Liver (tissue), 9 donors: ENCODE results near the gene EWSR1. TPM values are rescaled to one million over a fixed set of nuclear protein-coding genes. Genes with fewer than 3 reads are reported as not detected.
A peak's percentile ranks its signal among the peaks of the same experiment; 100 is the strongest.

Source experiments
- DNase-seq: peaks from one replicate; pipeline ENCODE4 v3.0.0-alpha.2; 2017; ENCODE audit warnings: low spot score
- H3K27ac ChIP-seq, 2 donors: one replicate each; pipeline ENCODE4 v1.7.0; 2013; ENCODE audit warnings: inconsistent platforms in 2 of 2, low read length in 2 of 2, control low read depth in 1 of 2, low read depth in 1 of 2, mild to moderate bottlenecking in 1 of 2
- H3K27me3 ChIP-seq, 4 donors: one replicate each; pipeline versions ENCODE4 v1.6.1 to v1.7.0; 2013; ENCODE audit warnings: low read length in 3 of 4, inconsistent platforms in 1 of 4, mild to moderate bottlenecking in 1 of 4, moderate library complexity in 1 of 4; ENCODE audit not compliant: control insufficient read depth in 4 of 4, insufficient read depth in 4 of 4
- H3K36me3 ChIP-seq, 4 donors: one replicate each; pipeline versions ENCODE4 v1.6.1 to v1.7.0; 2013; ENCODE audit warnings: low read length in 3 of 4, mild to moderate bottlenecking in 3 of 4, low read depth in 1 of 4, moderate library complexity in 1 of 4; ENCODE audit not compliant: control insufficient read depth in 4 of 4, insufficient read depth in 3 of 4
- H3K4me1 ChIP-seq, 4 donors: one replicate each; pipeline versions ENCODE4 v1.6.1 to v1.7.0; 2013; ENCODE audit warnings: low read length in 3 of 4, mild to moderate bottlenecking in 3 of 4, moderate library complexity in 1 of 4; ENCODE audit not compliant: control insufficient read depth in 4 of 4, insufficient read depth in 4 of 4
- H3K4me3 ChIP-seq, 3 donors: one replicate each; pipeline versions ENCODE4 v1.6.1 to v1.7.0; 2013; ENCODE audit warnings: low read length in 3 of 3, control low read depth in 1 of 3, low read depth in 1 of 3, mild to moderate bottlenecking in 1 of 3
- H3K9ac ChIP-seq, 2 donors: one replicate each; pipeline ENCODE4 v1.7.0; 2013; ENCODE audit warnings: low read length in 2 of 2, mild to moderate bottlenecking in 2 of 2, moderate library complexity in 2 of 2, control low read depth in 1 of 2, low read depth in 1 of 2
- H3K9me3 ChIP-seq, 4 donors: one replicate each; pipeline versions ENCODE4 v1.6.1 to v1.7.0; 2013; ENCODE audit warnings: low read length in 3 of 4; ENCODE audit not compliant: control insufficient read depth in 4 of 4
- ATF3 ChIP-seq: IDR thresholded peaks from 2 replicates; pipeline ENCODE4 v1.6.1; 2016; ENCODE audit warnings: antibody characterized with exemption
- CTCF ChIP-seq: fragments of 150-350 bp; IDR thresholded peaks from 2 replicates; pipeline ENCODE4 v1.5.1; 2017; ENCODE audit warnings: improper control_type of control experiment, low read depth, low read length; ENCODE audit not compliant: missing input control
- FOXA1 ChIP-seq: IDR thresholded peaks from 2 replicates; pipeline ENCODE4 v1.6.1; 2016; ENCODE audit warnings: antibody characterized with exemption
- FOXA2 ChIP-seq: IDR thresholded peaks from 2 replicates; pipeline ENCODE4 v1.6.1; 2016; ENCODE audit warnings: antibody characterized with exemption
- HNF4A ChIP-seq, 2 donors: conservative IDR thresholded peaks; 2 replicates each; pipeline ENCODE4 v1.6.1; 2016; ENCODE audit warnings: antibody characterized with exemption in 2 of 2, mild to moderate bottlenecking in 2 of 2
- HNF4G ChIP-seq: IDR thresholded peaks from 2 replicates; pipeline ENCODE4 v1.6.1; 2016; ENCODE audit warnings: antibody characterized with exemption
- JUND ChIP-seq, 2 donors: IDR thresholded peaks; 2 replicates each; pipeline ENCODE4 v1.6.1; 2016; ENCODE audit warnings: antibody characterized with exemption in 2 of 2
- MAX ChIP-seq: IDR thresholded peaks from 2 replicates; pipeline ENCODE4 v1.6.1; 2016; ENCODE audit warnings: antibody characterized with exemption
- NR2F2 ChIP-seq: IDR thresholded peaks from 2 replicates; pipeline ENCODE4 v1.6.1; 2016; ENCODE audit warnings: antibody characterized with exemption
- RXRA ChIP-seq, 2 donors: IDR thresholded peaks; 2 replicates each; pipeline ENCODE4 v1.6.1; 2017 to 2018; ENCODE audit warnings: antibody characterized with exemption in 2 of 2, mild to moderate bottlenecking in 1 of 2
- SP1 ChIP-seq: IDR thresholded peaks from 2 replicates; pipeline ENCODE4 v1.6.1; 2018; ENCODE audit warnings: antibody characterized with exemption, mild to moderate bottlenecking
- TAF1 ChIP-seq: conservative IDR thresholded peaks from 2 replicates; pipeline ENCODE4 v1.6.1; 2016; ENCODE audit warnings: antibody characterized with exemption, mild to moderate bottlenecking
- ZBTB33 ChIP-seq: IDR thresholded peaks from 2 replicates; pipeline ENCODE4 v1.6.1; 2016; ENCODE audit warnings: antibody characterized with exemption
- WGBS: extraction: QIAGEN DNeasy Blood & Tissue Kit; methylation state at CpG from one replicate; pipeline ENCODE4 v1.1.7; 2013; 5-methylcytosine and 5-hydroxymethylcytosine counted together
- polyA plus RNA-seq, 2 donors: library from polyadenylated mRNA; stranded (reverse) in 1 of 2; unstranded in 1 of 2; fragments of 200-250 nt in 1 of 2; fragments of >200 nt in 1 of 2; fragmentation: Nextera tagmentation in 1 of 2; extraction: Ambion mirVana in 1 of 2; gene quantifications; one replicate each; pipeline versions ENCODE4 v1.2.1 to v1.2.3, GENCODE V29; 2013 to 2015
- total RNA-seq, 2 donors: library from RNA; depleted of rRNA; stranded (reverse); fragments of >200 nt; gene quantifications; one replicate each; pipeline ENCODE4 v1.2.3, GENCODE V29; 2014
- donor health status: healthy.
- donor health status: healthy.
- donor health status: healthy.
- donor health status: healthy.
- donor health status: healthy.

The EWSR1 gene
- total and polyA plus RNA-seq, 4 donors = 64.8 to 134 (median 78.3) TPM

- Histone ChIP-seq H3K27ac (peak overlapping the region; percentile 97 to 99), H3K36me3 (peaks cover 3 to 22% (median 15%) of the 10 kb centered on the region in 4 donors), H3K4me3 (peak overlapping the region; percentile 77 to 83 (median 79)), H3K4me1 (peaks cover 4 to 60% (median 50%) of the 10 kb centered on the region in 4 donors), H3K9ac (peak overlapping the region; percentile 91 to 93), H3K9me3 (no peaks in the 10 kb centered on the region), H3K27me3 (no peaks in the 10 kb centered on the region)
- TF ChIP-seq FOXA2 (no peak), CTCF (no peak), RXRA (IDR thresholded peaks at IDR 0.05) (no peak), FOXA1 (no peak), SP1 (no peak), MAX (no peak), HNF4G (no peak), HNF4A (conservative IDR thresholded peaks at IDR 0.05) (no peak)
- WGBS = under 1% methylated on average over 51 of the region's 51 CpGs
- peak; percentile 68 for DNase-seq
Observed at GRCh38 chr22:29268511-29269229, 602 bp downstream of the EWSR1 start.

GRCh38 chr22:29269230-29269604 is 1.1 kb downstream of the EWSR1 start:
- 1% methylated on average over 14 of the region's 14 CpGs for WGBS
- DNase-seq = no peak
- Histone ChIP-seq H3K9ac (peak overlapping the region; percentile 91 to 93), H3K27ac (peak overlapping the region; percentile 97 to 99), H3K27me3 (no peaks in the 10 kb centered on the region), H3K9me3 (no peaks in the 10 kb centered on the region), H3K4me1 (peaks cover 4 to 65% (median 52%) of the 10 kb centered on the region in 4 donors), H3K4me3 (peak overlapping the region; percentile 77 to 83 (median 79)), H3K36me3 (peaks cover 4 to 27% (median 21%) of the 10 kb centered on the region in 4 donors)
- TF ChIP-seq JUND (IDR thresholded peaks at IDR 0.05) (no peak), SP1 (no peak), ZBTB33 (no peak), MAX (no peak), NR2F2 (no peak), HNF4G (no peak), HNF4A (conservative IDR thresholded peaks at IDR 0.05) (no peak)

- peaks cover 4 to 31% (median 27%) of the 10 kb centered on the region in 4 donors for H3K36me3 ChIP-seq
- H3K4me3 ChIP-seq = peak overlapping the region; percentile 77 to 83 (median 79)
- H3K27ac ChIP-seq = peak overlapping the region; percentile 97 to 99
- WGBS = 8% methylated on average over 13 of the region's 13 CpGs
- H3K27me3 ChIP-seq = no peaks in the 10 kb centered on the region
- no peaks in the 10 kb centered on the region for H3K9me3 ChIP-seq
- H3K9ac ChIP-seq = peak overlapping the region; percentile 91 to 93
- TF ChIP-seq NR2F2 (no peak), HNF4G (no peak), ATF3 (no peak), SP1 (no peak), TAF1 (no peak), RXRA (IDR thresholded peaks at IDR 0.05) (no peak), HNF4A (conservative IDR thresholded peaks at IDR 0.05) (no peak), CTCF (no peak), ZBTB33 (no peak), JUND (IDR thresholded peaks at IDR 0.05) (no peak)
- H3K4me1 ChIP-seq = peaks cover 4 to 69% (median 57%) of the 10 kb centered on the region in 4 donors
- no peak for DNase-seq
Observed at GRCh38 chr22:29269731-29270474, 1.8 kb downstream of the EWSR1 start.
